B cell (primary cell): ENCODE data around the gene CNOT4. TPM values are rescaled to one million over a fixed set of nuclear protein-coding genes. Genes with fewer than 3 reads are reported as not detected.

Experiments
- ATAC-seq: fragments of 200-7000 bp; cut with Tn5 transposase; one replicate; pipeline ENCODE4 v1.10.0; 2021; ENCODE audit warnings: low read depth, mild to moderate bottlenecking, moderate number of reproducible peaks, moderate library complexity
- CTCF ChIA-PET: fragments of 350-600 bp; sonication (Branson Sonifier 250); formaldehyde crosslinking; loops from one replicate; lab custom pipeline; 2021; ENCODE audit warnings: antibody characterized with exemption, inconsistent platforms; lab: Charles Lee
- POLR2A ChIA-PET: fragments of 350-600 bp; sonication (Branson Sonifier 250); formaldehyde crosslinking; loops from one replicate; lab custom pipeline; 2021; ENCODE audit warnings: antibody characterized with exemption; lab: Charles Lee
- DNase-seq: peaks from one replicate; pipeline ENCODE4 v3.0.0; 2013
- H2AFZ ChIP-seq: 2 replicates; pipeline ENCODE4 v1.6.1; 2012; ENCODE audit warnings: mild to moderate bottlenecking, low read depth, low read length; ENCODE audit not compliant: insufficient read depth, poor library complexity, severe bottlenecking
- H3K27ac ChIP-seq, 2 donors: 1 replicate in 1 of 2; 2 replicates in 1 of 2; pipeline ENCODE4 v1.5.1; 2012 to 2013; ENCODE audit warnings: low read length in 2 of 2, mild to moderate bottlenecking in 2 of 2, moderate library complexity in 1 of 2
- H3K27me3 ChIP-seq, 4 experiments: fragments of 200-600 bp in 1 of 4; sonication (generic) in 1 of 4; replicated peaks in 1 of 4; 1 replicate in 2 of 4; 2 replicates in 2 of 4; pipeline versions ENCODE4 v1.6.1 to v1.7.0; 2013 to 2016; ENCODE audit warnings: low read length in 3 of 4, mild to moderate bottlenecking in 2 of 4, mixed read lengths in 1 of 4, moderate library complexity in 1 of 4; ENCODE audit not compliant: insufficient read depth in 4 of 4, control insufficient read depth in 3 of 4; ENCODE audit errors: control extremely low read depth in 1 of 4
- H3K36me3 ChIP-seq, 2 experiments: replicated peaks in 1 of 2; 1 replicate in 1 of 2; 2 replicates in 1 of 2; pipeline versions ENCODE4 v1.6.1 to v1.7.1; 2013; ENCODE audit warnings: low read length in 1 of 2; ENCODE audit not compliant: insufficient read depth in 2 of 2, control insufficient read depth in 1 of 2; ENCODE audit errors: control extremely low read depth in 1 of 2, extremely low read depth in 1 of 2
- H3K4me1 ChIP-seq, 2 donors: fragments of 200-600 bp in 1 of 2; sonication (generic) in 1 of 2; 1 replicate in 1 of 2; 2 replicates in 1 of 2; pipeline versions ENCODE4 v1.5.1 to v1.6.1; 2013 to 2017; ENCODE audit warnings: low read length in 2 of 2; ENCODE audit not compliant: control insufficient read depth in 2 of 2, insufficient read depth in 2 of 2
- H3K4me2 ChIP-seq: replicated peaks from 2 replicates; pipeline ENCODE3; 2012; ENCODE audit warnings: mild to moderate bottlenecking, low read depth, low read length; ENCODE audit not compliant: poor library complexity, severe bottlenecking
- H3K4me3 ChIP-seq, 5 experiments: fragments of 200-600 bp in 1 of 5; sonication (generic) in 1 of 5; 1 replicate in 3 of 5; 2 replicates in 2 of 5; pipeline versions ENCODE4 v1.5.1 to v1.7.0; 2011 to 2016; ENCODE audit warnings: low read length in 4 of 5, mild to moderate bottlenecking in 4 of 5, low read depth in 2 of 5, control low read depth in 1 of 5, moderate library complexity in 1 of 5; ENCODE audit not compliant: insufficient read depth in 1 of 5; ENCODE audit errors: control extremely low read depth in 1 of 5, extremely low read depth in 1 of 5
- H3K79me2 ChIP-seq: fragments of 200-600 bp; sonication (generic); one replicate; pipeline ENCODE4 v1.6.0; 2016; ENCODE audit warnings: low read length; ENCODE audit not compliant: control insufficient read depth, insufficient read depth
- H3K9ac ChIP-seq: fragments of 200-600 bp; sonication (generic); 2 replicates; pipeline ENCODE4 v1.6.1; 2017; ENCODE audit warnings: mild to moderate bottlenecking, low read length, moderate library complexity
- H3K9me3 ChIP-seq, 3 donors: one replicate each; pipeline versions ENCODE4 v1.6.1 to v1.7.1; 2013; ENCODE audit warnings: low read length in 2 of 3; ENCODE audit not compliant: control insufficient read depth in 2 of 3, insufficient read depth in 1 of 3; ENCODE audit errors: control extremely low read depth in 1 of 3
- H4K20me1 ChIP-seq: 2 replicates; pipeline ENCODE4 v1.6.0; 2012; ENCODE audit warnings: mild to moderate bottlenecking, low read length; ENCODE audit not compliant: insufficient read depth, control insufficient read depth, poor library complexity, severe bottlenecking
- H3K27ac Mint-ChIP-seq: one replicate; pipeline ENCODE4 v1.8.0; 2021; ENCODE audit warnings: mixed read lengths
- H3K27me3 Mint-ChIP-seq: one replicate; pipeline ENCODE4 v1.8.0; 2021; ENCODE audit warnings: mixed read lengths
- H3K4me1 Mint-ChIP-seq: one replicate; pipeline ENCODE4 v1.8.0; 2021; ENCODE audit warnings: mixed read lengths
- H3K4me3 Mint-ChIP-seq: one replicate; pipeline ENCODE4 v1.8.0; 2021; ENCODE audit warnings: mixed read lengths
- H3K9me3 Mint-ChIP-seq: one replicate; pipeline ENCODE4 v1.8.0; 2022; ENCODE audit warnings: mixed read lengths; ENCODE audit not compliant: insufficient read depth
- EZH2 ChIP-seq: IDR thresholded peaks from 2 replicates; pipeline ENCODE4 v1.6.1; 2012; ENCODE audit warnings: borderline replicate concordance, low read depth, mild to moderate bottlenecking, moderate library complexity, low read length; ENCODE audit not compliant: insufficient read depth, poor library complexity, severe bottlenecking
- WGBS: methylation state at CpG from one replicate; pipeline ENCODE4 v1.1.5; 2013; ENCODE audit warnings: missing lambda C conversion rate; ENCODE audit not compliant: insufficient coverage; 5-methylcytosine and 5-hydroxymethylcytosine counted together
- intact Hi-C: fragments of 100-400 bp; cut with micrococcal nuclease; formaldehyde crosslinking; loops from one replicate; pipeline ENCODE4 v1.10.0; 2022
- polyA plus RNA-seq: library from polyadenylated mRNA; depleted of rRNA; stranded (reverse); fragments of >200 nt; gene quantifications from 2 replicates; pipeline ENCODE4 v1.2.3, GENCODE V29; 2012
- total RNA-seq, 2 donors: library from RNA; stranded (reverse); fragments of 120-200 nt in 1 of 2; gene quantifications; 1 replicate in 1 of 2; 2 replicates in 1 of 2; pipeline versions ENCODE4 v1.2.3 to v1.2.4, GENCODE V29; 2013 to 2022
- TF ChIP-seq, protein P1 (sequence below): fragments of 200-600 bp; IDR thresholded peaks from one replicate; pipeline ENCODE4 v1.8.0; 2022; ENCODE audit warnings: antibody characterized with exemption, mild to moderate bottlenecking

Gene CNOT4
- total and polyA plus RNA-seq, 2 donors (not counting 1 experiment from before 2014, with no cell fraction given) = 9.8 to 52.1 TPM

DNA sequence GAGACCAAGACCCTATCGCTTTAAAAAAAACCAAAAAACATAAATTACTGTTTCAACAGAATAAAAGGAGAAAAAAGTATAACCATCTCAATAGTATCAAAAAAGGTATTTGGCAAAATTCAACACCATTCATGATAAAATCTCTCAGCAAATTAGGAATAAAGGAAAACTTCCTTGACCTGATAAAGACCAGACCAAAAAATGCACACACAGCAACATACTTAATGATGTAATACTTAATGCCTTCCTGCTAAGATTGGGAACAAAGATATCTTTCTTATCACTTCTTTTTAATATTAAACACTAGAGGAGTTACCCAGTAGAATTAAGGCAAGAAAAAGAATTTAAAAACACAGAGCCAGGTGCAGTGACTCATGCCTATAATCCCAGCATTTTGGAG is 79.3 kb downstream of the CNOT4 start:
- POLR2A ChIA-PET = no interaction called here
- ATAC-seq = no peak

DNA sequence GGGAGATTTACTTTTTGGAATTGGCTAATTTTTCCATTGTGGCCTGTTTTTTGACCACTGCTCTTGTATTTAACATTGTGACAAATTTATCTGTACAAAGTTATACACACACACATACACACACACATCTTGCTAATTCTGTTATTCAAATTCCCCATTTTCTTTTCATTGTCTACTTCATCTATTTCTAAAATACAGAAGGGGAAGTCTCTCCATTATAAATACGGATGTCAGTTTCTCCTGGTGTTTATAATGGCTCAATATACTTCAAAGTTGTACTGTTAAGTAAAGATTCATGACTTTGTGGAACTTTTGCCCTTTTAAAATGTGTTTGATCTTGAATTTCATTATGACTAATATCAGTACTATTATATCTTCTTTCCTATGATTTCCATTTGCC is 81.0 kb downstream of the CNOT4 start:
- H3K4me3 ChIP-seq = no peak overlapping the region
- no peak for ATAC-seq
- WGBS = no CpG with 5 or more reads among the region's 1 CpG
- no peaks in the 10 kb centered on the region for H3K27me3 Mint-ChIP-seq
- ChIA-PET POLR2A (no interaction called here), CTCF (no interaction called here)
- H3K27ac ChIP-seq = no peak overlapping the region
- H3K4me2 ChIP-seq = no peak overlapping the region
- H3K4me1 ChIP-seq = peaks cover 0 to 3% of the 10 kb centered on the region in 2 donors
- no peak for DNase-seq
- intact Hi-C loops = no loop called here
- no peaks in the 10 kb centered on the region for H3K9me3 ChIP-seq
- peaks cover 0 to 2% of the 10 kb centered on the region in 2 experiments for H3K36me3 ChIP-seq
- no peak overlapping the region for H3K4me3 Mint-ChIP-seq
- H3K27ac Mint-ChIP-seq = no peak overlapping the region
- no peaks in the 10 kb centered on the region for H3K9me3 Mint-ChIP-seq
- H3K79me2 ChIP-seq = peaks cover 54% of the 10 kb centered on the region
- no peak overlapping the region for H2AFZ ChIP-seq
- TF ChIP-seq EZH2 = no peak
- TF ChIP-seq, protein P1, sequence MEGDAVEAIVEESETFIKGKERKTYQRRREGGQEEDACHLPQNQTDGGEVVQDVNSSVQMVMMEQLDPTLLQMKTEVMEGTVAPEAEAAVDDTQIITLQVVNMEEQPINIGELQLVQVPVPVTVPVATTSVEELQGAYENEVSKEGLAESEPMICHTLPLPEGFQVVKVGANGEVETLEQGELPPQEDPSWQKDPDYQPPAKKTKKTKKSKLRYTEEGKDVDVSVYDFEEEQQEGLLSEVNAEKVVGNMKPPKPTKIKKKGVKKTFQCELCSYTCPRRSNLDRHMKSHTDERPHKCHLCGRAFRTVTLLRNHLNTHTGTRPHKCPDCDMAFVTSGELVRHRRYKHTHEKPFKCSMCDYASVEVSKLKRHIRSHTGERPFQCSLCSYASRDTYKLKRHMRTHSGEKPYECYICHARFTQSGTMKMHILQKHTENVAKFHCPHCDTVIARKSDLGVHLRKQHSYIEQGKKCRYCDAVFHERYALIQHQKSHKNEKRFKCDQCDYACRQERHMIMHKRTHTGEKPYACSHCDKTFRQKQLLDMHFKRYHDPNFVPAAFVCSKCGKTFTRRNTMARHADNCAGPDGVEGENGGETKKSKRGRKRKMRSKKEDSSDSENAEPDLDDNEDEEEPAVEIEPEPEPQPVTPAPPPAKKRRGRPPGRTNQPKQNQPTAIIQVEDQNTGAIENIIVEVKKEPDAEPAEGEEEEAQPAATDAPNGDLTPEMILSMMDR = no peak
- peaks cover 34% of the 10 kb centered on the region for H4K20me1 ChIP-seq
- peaks cover 26% of the 10 kb centered on the region for H3K4me1 Mint-ChIP-seq
- no peaks in the 10 kb centered on the region for H3K27me3 ChIP-seq
- no peak overlapping the region for H3K9ac ChIP-seq

More for the DNA sequence above, 79.3 kb downstream of the CNOT4 start:
- H4K20me1 ChIP-seq = peaks cover 32% of the 10 kb centered on the region
- H3K27me3 Mint-ChIP-seq = no peaks in the 10 kb centered on the region
- no peak overlapping the region for H3K4me3 ChIP-seq
- H3K4me3 Mint-ChIP-seq = no peak overlapping the region
- H3K27me3 ChIP-seq = no peaks in the 10 kb centered on the region
- no peak overlapping the region for H3K4me2 ChIP-seq
- H3K9me3 ChIP-seq = peaks cover 0 to 2% (median 0%) of the 10 kb centered on the region in 3 donors
- CTCF ChIA-PET = no interaction called here
- H3K79me2 ChIP-seq = peaks cover 59% of the 10 kb centered on the region
- H3K27ac Mint-ChIP-seq = no peak overlapping the region
- H3K4me1 ChIP-seq = peaks cover 0 to 3% of the 10 kb centered on the region in 2 donors
- no peak for TF ChIP-seq EZH2
- TF ChIP-seq, protein P1 = no peak
- WGBS = no CpG with 5 or more reads among the region's 1 CpG
- H3K4me1 Mint-ChIP-seq = peaks cover 21% of the 10 kb centered on the region
- intact Hi-C loops = no loop called here
- H2AFZ ChIP-seq = no peak overlapping the region
- H3K27ac ChIP-seq = no peak overlapping the region
- peaks cover 0 to 17% of the 10 kb centered on the region in 2 experiments for H3K36me3 ChIP-seq
- H3K9me3 Mint-ChIP-seq = peaks cover 8% of the 10 kb centered on the region
- no peak for DNase-seq
- H3K9ac ChIP-seq = no peak overlapping the region
